ENCODE measurements around the gene GFRA3.
A peak's percentile ranks its signal among the peaks of the same experiment; 100 is the strongest.

Gene GFRA3

GRCh38 chr5:138246822-138247221 is 27.6 kb downstream of the GFRA3 start:
- no peak for DNase-seq (ENCODE audit: low spot score)

GRCh38 chr5:138246334-138246733 is 28.1 kb downstream of the GFRA3 start:
- no peak for DNase-seq (ENCODE audit: low spot score)

- DNase-seq (ENCODE audit: low spot score): no peak
Measured at GRCh38 chr5:138245717-138246116, 28.7 kb downstream of the GFRA3 start.

GRCh38 chr5:138243794-138244193 is 30.6 kb downstream of the GFRA3 start:
- DNase-seq (ENCODE audit: low spot score): no peak

- DNase-seq (ENCODE audit: low spot score): no peak
Measured at GRCh38 chr5:138241688-138242571, 32.5 kb downstream of the GFRA3 start.

- no peak for DNase-seq (ENCODE audit: low spot score)
Measured at GRCh38 chr5:138240650-138241385, 33.6 kb downstream of the GFRA3 start.

- no peak for DNase-seq (ENCODE audit: low spot score)
Measured at GRCh38 chr5:138238034-138238433, 36.4 kb downstream of the GFRA3 start.

GRCh38 chr5:138234651-138235050 is 39.8 kb downstream of the GFRA3 start:
- no peak for DNase-seq (ENCODE audit: low spot score)

- DNase-seq (ENCODE audit: low spot score): no peak
Measured at GRCh38 chr5:138233280-138233679, 41.1 kb downstream of the GFRA3 start.

- no peak for DNase-seq (ENCODE audit: low spot score)
Measured at GRCh38 chr5:138230981-138231589, 43.3 kb downstream of the GFRA3 start.

- no peak for DNase-seq (ENCODE audit: low spot score)
Measured at GRCh38 chr5:138230261-138230660, 44.2 kb downstream of the GFRA3 start.

- DNase-seq (ENCODE audit: low spot score): no peak
Measured at GRCh38 chr5:138229387-138229786, 45.0 kb downstream of the GFRA3 start.

GRCh38 chr5:138226910-138227309 is 47.5 kb downstream of the GFRA3 start:
- DNase-seq (ENCODE audit: low spot score): no peak

GRCh38 chr5:138224712-138225111 is 49.7 kb downstream of the GFRA3 start:
- DNase-seq (ENCODE audit: low spot score): no peak

- DNase-seq (ENCODE audit: low spot score): no peak
Measured at GRCh38 chr5:138223532-138223931, 50.9 kb downstream of the GFRA3 start.

- no peak for DNase-seq (ENCODE audit: low spot score)
Measured at GRCh38 chr5:138216799-138217198, 57.6 kb downstream of the GFRA3 start.

GRCh38 chr5:138213161-138214029 is 61.0 kb downstream of the GFRA3 start, which contains the start of gene CDC23:
CDC23 (minus strand) TSS chr5:138213323; CDS start chr5:138213312, 11 bp downstream.
- peak; percentile 100 for DNase-seq (ENCODE audit: low spot score)

GRCh38 chr5:138212828-138213160 is 61.6 kb downstream of the GFRA3 start:
- DNase-seq (ENCODE audit: low spot score): peak; percentile 13

- DNase-seq (ENCODE audit: low spot score): no peak
Measured at GRCh38 chr5:138210985-138211384, 63.4 kb downstream of the GFRA3 start.

Measured in germinal center (tissue), 1 donor.